ENCODE results near the gene GNAI3.

GNAI3 gene

DNA sequence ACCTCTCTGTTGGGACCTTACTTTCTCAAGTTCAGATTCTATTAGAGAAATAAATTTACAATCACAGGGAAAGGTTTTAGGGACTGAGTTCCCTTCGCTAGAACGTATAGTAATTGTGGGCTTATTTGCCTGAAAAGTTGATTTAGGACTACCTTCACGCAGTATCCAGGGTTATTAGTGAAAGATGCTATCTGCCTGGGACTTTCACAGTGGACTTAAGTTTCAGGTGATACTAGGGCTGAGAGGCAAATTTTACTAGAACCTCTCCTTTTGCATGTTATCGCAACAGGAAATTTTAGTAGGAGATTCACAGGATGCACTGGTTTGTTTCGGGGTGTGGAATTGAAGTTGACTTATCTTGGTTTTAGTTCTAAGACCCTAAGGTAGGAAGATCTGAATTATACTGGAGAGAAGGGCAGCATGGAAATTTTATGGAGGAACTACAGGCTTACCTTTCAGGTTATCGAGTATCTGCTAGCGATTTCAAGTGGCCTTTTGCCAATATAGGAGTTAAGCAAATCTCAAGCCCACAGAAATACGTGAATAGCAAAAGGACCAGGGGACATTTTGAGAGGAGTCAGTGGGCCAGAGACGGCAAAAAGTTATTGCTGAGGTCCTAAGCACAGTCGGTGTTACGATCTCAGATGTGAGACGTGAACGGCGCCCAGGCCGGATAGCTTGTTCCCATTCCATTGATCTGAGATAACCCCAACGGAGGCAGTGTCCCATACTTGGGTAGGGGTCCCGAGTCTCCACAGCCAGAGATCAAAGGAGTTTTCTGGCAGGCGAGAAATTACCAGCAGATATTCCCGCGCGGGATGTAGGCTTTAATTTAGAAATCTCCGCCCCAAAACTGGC, 723 bp upstream of the GNAI3 start:
- TF ChIP-seq, protein P1, sequence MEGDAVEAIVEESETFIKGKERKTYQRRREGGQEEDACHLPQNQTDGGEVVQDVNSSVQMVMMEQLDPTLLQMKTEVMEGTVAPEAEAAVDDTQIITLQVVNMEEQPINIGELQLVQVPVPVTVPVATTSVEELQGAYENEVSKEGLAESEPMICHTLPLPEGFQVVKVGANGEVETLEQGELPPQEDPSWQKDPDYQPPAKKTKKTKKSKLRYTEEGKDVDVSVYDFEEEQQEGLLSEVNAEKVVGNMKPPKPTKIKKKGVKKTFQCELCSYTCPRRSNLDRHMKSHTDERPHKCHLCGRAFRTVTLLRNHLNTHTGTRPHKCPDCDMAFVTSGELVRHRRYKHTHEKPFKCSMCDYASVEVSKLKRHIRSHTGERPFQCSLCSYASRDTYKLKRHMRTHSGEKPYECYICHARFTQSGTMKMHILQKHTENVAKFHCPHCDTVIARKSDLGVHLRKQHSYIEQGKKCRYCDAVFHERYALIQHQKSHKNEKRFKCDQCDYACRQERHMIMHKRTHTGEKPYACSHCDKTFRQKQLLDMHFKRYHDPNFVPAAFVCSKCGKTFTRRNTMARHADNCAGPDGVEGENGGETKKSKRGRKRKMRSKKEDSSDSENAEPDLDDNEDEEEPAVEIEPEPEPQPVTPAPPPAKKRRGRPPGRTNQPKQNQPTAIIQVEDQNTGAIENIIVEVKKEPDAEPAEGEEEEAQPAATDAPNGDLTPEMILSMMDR (conservative IDR thresholded peaks at IDR 0.05), result no peak
- H3K27ac ChIP-seq, result peak overlapping the region; percentile 88

DNA sequence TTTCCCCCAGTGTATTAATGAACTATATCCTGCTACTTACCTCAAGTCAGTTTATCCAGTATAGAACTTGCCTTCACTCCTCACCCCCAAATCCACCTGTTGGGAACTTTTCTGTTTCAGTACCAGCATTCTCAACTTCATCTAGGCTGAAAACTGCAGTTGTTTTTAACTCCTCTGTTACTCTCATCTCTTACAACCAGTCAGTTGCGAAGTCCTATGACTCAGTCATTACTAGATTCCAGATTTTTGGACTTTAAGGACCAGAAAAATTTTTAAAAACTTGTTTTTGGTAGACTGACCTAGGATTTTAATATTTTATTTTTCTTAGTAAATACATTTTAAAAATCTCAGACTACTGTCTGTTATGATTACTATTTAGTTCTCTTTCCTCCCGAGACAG, 8.1 kb downstream of the GNAI3 start:
- TF ChIP-seq, protein P1 (conservative IDR thresholded peaks at IDR 0.05), result no peak
- H3K27ac ChIP-seq, result no peak overlapping the region

DNA sequence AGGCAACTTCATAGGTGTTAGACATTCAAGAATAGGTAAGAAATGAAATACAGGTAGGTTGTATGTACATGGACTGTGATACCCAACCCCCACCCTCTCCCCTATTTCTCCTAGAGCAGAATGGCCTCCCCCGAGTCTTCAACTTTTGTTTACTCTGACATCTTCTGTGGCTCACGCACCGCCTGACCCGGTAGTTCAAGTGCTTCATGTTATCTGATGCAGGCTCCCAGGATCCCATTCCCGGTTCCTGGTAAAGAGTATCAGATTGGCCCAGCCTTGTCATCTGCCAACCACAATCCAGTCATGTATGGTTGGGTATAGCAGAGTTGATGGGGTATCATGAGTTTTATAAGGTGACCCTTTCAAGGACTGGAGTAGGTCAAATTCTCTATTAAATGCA, 9.1 kb downstream of the GNAI3 start:
- no peak overlapping the region for H3K27ac ChIP-seq
- TF ChIP-seq, protein P1 (conservative IDR thresholded peaks at IDR 0.05), result no peak

DNA sequence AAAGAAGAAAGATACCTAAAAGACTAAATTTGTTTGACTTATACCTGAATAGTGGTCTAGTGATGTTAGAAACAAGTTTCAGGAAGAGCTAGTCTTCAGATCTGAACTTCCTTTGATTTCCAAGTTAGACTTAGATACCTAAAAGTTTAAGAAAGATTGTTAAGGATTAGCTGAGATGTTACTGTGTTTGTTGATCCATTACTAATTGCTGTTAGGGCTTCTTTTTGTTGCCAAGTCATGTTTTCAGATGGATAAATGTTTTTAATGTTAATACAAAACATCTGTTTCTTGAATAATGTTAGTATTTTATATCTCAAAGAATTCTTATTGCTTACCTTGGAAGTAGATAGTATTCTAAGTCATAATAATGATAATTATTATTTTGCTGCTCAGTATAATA, 11.6 kb downstream of the GNAI3 start:
- TF ChIP-seq, protein P1 (conservative IDR thresholded peaks at IDR 0.05), result no peak
- H3K27ac ChIP-seq, result no peak overlapping the region

DNA sequence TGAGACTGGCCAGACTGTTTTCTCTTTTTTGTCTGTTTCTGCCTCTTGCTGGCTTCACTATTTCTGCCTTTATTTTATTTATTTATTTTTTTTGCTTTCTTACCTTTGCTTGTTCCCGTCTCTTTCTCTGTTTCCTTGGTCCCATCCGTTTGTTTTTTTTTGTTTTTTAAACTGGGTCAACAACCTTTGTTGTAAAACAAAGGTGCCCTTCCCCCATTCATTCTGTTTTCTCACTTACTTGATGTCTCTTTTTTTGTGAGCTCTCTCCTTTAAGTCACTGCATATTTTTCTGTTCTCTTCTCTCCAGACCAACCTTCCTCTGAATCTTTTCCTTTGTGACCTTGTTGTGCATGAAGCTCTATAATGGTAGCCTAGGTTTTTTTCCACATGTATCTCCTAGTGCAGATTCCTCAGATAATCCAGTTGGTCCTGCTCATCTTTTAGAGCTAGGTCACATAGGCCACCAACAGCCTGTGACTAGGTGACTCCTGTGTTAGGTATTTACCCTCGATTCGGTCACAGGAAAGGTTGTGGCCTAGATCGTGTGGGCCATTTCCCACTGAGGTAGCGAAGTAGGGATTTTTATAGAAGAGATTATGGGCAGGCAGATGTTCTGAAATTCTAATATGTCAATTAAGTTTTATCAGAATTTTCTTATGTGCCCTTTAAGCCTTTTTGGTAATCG, 15.9 kb downstream of the GNAI3 start:
- TF ChIP-seq, protein P1 (conservative IDR thresholded peaks at IDR 0.05), result no peak
- H3K27ac ChIP-seq, result peak overlapping the region; percentile 73

DNA sequence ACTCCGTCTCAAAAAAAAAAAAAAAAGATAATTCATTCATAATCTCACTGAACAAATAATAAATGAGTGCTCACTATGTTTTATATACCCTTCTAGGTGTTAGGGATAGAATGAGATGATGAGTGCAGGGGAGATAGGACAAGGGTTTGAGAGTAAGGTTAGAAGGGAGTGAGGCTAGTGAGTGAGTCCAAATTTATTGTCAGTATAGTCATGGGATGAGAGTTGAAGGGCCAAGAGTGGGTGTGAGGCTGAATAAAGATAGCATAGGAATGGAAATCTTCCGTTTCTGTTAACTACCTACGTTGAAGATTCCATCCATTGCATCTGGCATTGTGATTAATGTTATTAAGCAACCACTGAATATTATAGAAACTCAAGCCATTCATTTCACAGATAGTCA, 16.8 kb downstream of the GNAI3 start:
- TF ChIP-seq, protein P1 (conservative IDR thresholded peaks at IDR 0.05), result no peak
- H3K27ac ChIP-seq, result no peak overlapping the region

DNA sequence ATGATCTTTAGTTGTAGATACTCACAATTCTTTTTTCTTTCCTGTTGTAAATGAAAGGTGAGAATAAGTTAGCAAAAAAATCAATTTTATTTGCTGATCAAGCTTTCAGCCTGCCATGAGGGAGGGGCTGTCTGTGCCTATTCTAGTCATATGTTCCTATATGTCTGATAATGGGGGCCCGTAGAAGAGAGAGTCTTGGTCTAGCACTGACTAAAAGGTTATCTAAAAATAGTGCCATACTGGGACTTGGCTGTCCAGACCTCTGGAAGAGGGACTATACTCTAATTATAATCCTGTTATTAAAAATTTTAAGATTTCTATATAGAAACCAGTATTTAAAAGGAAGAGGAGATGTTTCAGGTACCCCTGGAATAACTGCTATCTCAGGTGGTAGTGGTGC, 18.6 kb downstream of the GNAI3 start:
- H3K27ac ChIP-seq, result no peak overlapping the region
- TF ChIP-seq, protein P1 (conservative IDR thresholded peaks at IDR 0.05), result no peak

Measured in VCaP (cell line).